T-helper 1 cell treated with Interleukin-12 subunit alpha and Interleukin-12 subunit beta and Interleukin-4 antibody, amounts not matched to agents 30 μg/mL and 1 μg/mL, for 36 hours (primary cell): Measurements from ENCODE around the gene GIT1.

Experiments used
- H3K27ac Mint-ChIP-seq: one replicate; pipeline ENCODE4 v1.8.0; 2021; ENCODE audit warnings: mild to moderate bottlenecking, mixed read lengths
- H3K27me3 Mint-ChIP-seq: one replicate; pipeline ENCODE4 v1.8.0; 2021; ENCODE audit warnings: low read depth, mixed read lengths
- H3K36me3 Mint-ChIP-seq: one replicate; pipeline ENCODE4 v1.8.0; 2021; ENCODE audit warnings: low read depth, mixed read lengths
- H3K4me1 Mint-ChIP-seq: one replicate; pipeline ENCODE4 v1.8.0; 2021; ENCODE audit warnings: low read depth, mixed read lengths
- H3K4me3 Mint-ChIP-seq: one replicate; pipeline ENCODE4 v1.8.0; 2021; ENCODE audit warnings: mild to moderate bottlenecking, moderate library complexity, mixed read lengths
- H3K9me3 Mint-ChIP-seq: one replicate; pipeline ENCODE4 v1.8.0; 2021; ENCODE audit warnings: mixed read lengths

Gene GIT1

DNA sequence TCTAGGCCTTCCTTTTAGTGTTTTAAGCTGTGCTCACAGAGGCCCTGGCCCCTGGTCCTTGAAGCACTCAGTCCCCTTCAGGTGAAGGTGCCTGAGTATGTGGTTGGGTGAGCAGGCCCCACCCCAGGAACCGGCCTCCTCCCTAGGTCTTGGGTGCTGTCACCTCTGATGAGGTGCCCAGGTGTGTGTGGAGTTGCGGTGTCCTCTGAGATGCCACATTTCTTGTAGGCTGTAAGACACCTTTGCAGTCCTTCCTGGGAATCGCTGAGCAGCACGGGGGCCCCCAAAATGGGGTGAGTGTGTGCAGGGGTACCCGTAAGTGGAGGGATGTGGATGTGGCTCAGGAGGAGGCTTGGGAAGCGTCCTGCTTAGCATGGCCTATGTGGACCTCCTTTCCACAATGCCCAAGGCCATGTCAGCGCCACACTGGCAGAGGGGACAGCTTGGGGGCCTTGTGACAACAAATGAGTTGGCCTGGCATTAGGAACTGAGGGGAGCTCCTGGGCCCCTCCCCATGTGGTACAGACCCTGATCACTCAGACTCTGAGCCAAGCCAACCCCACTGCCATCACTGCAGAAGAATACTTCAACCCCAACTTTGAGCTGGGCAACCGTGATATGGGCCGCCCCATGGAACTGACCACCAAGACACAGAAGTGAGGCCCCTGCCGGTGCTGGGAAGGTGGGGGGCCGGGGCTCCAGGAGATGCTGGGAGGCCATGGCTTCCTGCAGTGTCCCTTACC is 22.1 kb upstream of the GIT1 start:
- Mint-ChIP-seq H3K27ac (no peak overlapping the region), H3K36me3 (no peaks in the 10 kb centered on the region), H3K4me1 (peaks cover 19% of the 10 kb centered on the region), H3K4me3 (no peak overlapping the region), H3K9me3 (no peaks in the 10 kb centered on the region), H3K27me3 (peaks cover 4% of the 10 kb centered on the region)

DNA sequence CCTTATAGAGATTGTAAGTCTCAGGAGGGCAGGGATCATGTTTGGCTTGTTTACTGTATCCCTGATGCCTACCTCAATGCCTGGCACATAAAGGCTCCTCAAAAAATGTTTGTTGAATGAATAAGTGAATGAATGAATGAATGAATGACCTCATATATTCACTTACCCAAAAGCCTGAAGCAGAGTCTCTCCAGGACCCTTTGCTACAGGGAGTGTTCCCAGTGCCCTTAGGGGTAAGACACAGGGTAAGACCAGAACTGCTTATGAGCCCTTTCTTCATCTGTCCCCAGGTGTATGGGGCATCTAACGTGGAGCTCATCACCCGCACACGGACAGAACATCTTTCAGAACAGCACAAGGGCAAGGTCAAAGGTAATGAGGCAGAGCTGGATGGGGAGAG is 20.9 kb upstream of the GIT1 start:
- Mint-ChIP-seq H3K36me3 (no peaks in the 10 kb centered on the region), H3K27me3 (peaks cover 4% of the 10 kb centered on the region)

DNA sequence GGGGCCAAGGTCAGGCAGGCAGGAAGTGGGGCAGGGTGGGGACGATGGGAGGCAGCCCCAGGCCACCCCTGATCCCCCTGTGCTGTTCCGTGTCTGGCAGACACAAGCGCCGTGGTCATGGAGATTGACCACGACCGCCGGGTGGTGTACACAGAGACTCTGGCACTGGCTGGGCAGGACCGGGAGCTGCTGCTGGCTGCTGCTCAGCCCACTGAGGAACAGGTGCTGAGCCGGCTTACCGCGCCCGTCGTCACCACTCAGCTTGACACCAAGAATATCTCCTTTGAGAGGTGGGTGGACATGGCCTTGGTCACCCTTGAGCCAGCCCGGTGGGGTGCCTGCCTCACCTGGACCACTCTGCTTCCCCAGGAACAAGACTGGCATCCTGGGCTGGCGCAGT is 19.5 kb upstream of the GIT1 start:
- Mint-ChIP-seq H3K27me3 (no peaks in the 10 kb centered on the region), H3K9me3 (no peaks in the 10 kb centered on the region), H3K36me3 (no peaks in the 10 kb centered on the region), H3K4me3 (no peak overlapping the region), H3K27ac (no peak overlapping the region), H3K4me1 (peaks cover 3% of the 10 kb centered on the region)

More for the DNA sequence above, 20.9 kb upstream of the GIT1 start:
- Mint-ChIP-seq H3K4me1 (peaks cover 15% of the 10 kb centered on the region), H3K4me3 (no peak overlapping the region), H3K9me3 (no peaks in the 10 kb centered on the region), H3K27ac (no peak overlapping the region)

DNA sequence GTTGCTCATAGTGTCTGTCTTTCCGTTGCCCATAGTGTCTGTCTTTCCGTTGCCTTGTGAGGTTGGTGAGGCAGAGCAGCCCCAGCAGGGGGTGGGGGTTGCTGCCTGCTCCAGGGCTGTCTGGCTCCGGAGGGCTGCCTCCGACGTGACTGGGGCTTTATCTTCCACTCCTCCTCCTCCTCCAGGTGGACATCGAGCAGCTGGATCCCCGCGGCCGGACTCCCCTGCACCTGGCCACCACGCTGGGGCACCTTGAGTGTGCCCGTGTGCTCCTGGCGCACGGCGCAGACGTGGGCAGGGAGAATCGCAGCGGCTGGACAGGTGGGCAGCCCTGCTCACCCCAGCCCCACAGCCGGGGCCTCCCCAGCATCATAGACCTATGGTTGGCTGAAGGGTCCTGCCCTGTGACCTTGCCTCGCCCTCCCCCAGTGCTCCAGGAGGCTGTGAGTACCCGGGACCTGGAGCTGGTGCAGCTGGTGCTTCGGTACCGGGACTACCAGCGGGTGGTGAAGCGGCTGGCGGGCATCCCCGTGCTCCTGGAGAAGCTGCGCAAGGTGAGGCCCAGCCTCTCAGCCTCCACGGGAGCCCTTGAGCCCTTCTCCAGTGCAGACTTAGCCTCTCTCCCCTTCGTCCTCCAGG is 18.2 kb upstream of the GIT1 start:
- H3K27me3 Mint-ChIP-seq = no peaks in the 10 kb centered on the region
- H3K9me3 Mint-ChIP-seq = no peaks in the 10 kb centered on the region
- no peak overlapping the region for H3K27ac Mint-ChIP-seq
- H3K4me1 Mint-ChIP-seq = no peaks in the 10 kb centered on the region
- no peak overlapping the region for H3K4me3 Mint-ChIP-seq
- H3K36me3 Mint-ChIP-seq = no peaks in the 10 kb centered on the region

DNA sequence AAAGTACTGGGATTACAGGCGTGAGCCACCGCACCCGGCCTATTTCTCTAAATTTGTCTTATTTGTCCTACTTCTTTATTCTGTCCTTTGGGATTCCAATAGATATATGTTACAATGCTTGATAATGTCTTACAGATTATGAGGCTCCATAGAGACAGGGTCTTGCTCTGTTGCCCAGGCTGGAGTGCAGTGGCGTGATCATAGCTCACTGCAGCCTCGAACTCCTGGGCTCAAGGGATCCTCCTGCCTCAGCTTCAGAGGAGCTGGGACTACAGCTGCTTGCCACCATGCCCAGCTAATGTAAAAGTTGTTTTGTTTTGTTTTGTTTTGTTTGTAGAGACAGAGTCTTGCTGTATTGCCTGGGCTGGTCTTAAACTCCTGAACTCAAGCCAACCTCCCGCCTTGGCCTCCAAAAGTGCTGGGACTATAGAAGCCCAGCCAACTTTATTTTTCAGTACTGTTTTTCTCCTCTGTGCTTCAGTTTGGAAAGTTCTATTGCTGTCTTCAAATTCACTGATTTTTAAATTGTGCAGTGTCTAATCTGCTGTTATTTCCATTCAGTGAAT is 13.7 kb upstream of the GIT1 start:
- Mint-ChIP-seq H3K4me1 (no peaks in the 10 kb centered on the region), H3K27me3 (no peaks in the 10 kb centered on the region), H3K36me3 (no peaks in the 10 kb centered on the region), H3K4me3 (no peak overlapping the region), H3K27ac (no peak overlapping the region), H3K9me3 (no peaks in the 10 kb centered on the region)

DNA sequence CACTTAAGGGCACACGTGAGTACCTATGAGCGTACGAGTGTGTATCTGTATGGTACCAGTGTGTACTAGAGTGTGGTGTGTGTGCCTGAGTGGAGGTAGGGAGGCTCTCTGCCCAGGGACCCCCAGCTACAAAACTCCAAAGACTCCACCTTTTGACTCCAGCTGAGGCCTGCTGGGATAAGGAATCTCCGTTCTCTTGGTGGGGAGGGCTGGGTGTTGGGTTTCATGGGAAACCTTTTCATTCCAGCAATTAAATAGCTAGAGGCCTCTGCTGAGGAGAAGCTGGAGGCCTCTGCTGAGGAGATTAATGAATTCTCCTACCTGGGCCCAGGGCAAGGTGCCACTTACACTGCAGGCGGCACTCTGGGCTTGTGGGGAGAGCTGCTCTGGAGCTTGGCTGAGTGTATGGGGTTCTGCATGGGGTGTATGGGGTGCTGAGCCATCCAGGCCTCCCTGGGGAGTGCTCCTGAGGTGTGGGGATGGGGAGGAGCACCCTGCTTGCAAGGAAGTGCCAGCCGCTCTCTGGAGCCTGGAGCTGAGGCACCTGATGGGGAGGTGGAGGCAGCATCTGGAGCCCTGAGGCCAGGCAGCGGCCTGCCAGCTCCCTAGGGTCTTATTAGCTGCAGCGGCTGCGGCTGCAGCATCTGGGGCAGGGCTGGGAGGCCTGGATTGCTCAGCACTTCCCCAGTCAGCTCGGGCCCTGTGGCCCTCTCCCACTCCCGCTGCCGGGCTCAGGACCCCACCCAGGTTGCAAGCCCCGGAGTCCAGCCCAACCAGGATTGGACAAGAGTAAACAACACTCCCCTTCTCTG is 8.1 kb upstream of the GIT1 start:
- H3K27ac Mint-ChIP-seq = no peak overlapping the region
- H3K36me3 Mint-ChIP-seq = no peaks in the 10 kb centered on the region
- no peak overlapping the region for H3K4me3 Mint-ChIP-seq
- H3K9me3 Mint-ChIP-seq = no peaks in the 10 kb centered on the region
- H3K27me3 Mint-ChIP-seq = no peaks in the 10 kb centered on the region
- H3K4me1 Mint-ChIP-seq = peaks cover 5% of the 10 kb centered on the region

DNA sequence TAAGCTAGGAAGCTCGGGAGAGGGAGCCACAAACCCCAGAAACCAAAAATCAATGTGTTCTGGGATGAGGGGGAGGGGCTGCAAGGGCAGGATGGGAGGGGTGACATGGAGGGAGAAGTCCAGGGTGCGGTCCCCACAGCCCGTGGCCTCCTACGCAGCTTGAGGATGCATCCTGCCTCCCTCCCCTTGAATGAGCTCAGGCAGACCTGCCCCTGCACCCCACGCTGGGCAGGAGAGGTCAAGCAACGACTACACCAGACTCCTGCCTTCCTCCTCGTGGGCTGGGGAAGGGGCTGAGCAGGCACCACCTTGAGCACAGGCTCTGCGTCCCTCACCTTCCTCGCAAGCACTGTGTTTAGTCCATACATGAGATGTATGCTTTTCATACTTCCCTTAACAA is 7.4 kb upstream of the GIT1 start:
- Mint-ChIP-seq H3K4me3 (no peak overlapping the region), H3K9me3 (no peaks in the 10 kb centered on the region), H3K36me3 (no peaks in the 10 kb centered on the region), H3K27ac (no peak overlapping the region), H3K27me3 (no peaks in the 10 kb centered on the region), H3K4me1 (peaks cover 12% of the 10 kb centered on the region)

DNA sequence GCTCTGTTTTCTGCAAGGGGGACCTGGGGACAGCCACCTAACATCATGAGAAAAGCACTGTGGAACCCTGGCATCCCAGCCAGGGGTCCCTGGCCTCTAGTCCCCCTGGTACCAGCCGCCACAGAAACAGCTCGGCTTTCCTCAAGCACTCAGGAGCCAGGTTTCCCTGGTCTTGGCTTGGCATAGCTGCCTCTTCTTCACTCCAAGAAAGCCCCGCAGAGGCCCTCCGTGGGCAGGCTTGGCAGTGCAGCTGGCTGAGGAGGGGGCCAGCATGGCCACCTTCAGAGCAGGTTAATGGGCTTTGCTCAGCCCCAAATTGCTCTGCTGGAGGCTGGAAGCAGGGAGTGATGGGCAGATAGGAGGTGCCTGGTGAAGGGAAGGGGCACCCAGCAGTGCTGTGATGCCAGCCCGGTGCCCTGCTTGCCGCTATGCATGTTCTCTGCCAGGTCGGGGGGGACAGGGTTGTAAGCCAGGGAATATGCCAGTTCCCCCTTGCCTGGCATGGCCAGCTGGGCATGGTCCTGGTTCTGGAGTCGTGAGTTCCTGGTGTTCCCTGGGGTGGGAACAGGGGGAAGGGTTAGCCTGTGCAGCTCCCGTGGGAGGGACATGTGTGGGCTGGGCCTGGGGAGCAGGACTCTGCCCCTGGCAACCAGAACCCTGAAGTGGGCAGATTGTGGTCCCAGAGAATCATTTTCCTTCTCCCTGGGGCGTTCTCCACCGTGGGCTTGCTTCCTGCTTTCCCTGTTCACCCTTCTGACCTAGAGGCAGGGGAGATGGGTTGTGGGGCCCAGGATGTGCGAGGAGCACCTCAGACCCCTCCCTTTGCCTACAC is 6.7 kb upstream of the GIT1 start:
- H3K36me3 Mint-ChIP-seq = no peaks in the 10 kb centered on the region
- peaks cover 17% of the 10 kb centered on the region for H3K4me1 Mint-ChIP-seq
- H3K9me3 Mint-ChIP-seq = no peaks in the 10 kb centered on the region
- no peak overlapping the region for H3K4me3 Mint-ChIP-seq
- H3K27me3 Mint-ChIP-seq = no peaks in the 10 kb centered on the region
- H3K27ac Mint-ChIP-seq = no peak overlapping the region

DNA sequence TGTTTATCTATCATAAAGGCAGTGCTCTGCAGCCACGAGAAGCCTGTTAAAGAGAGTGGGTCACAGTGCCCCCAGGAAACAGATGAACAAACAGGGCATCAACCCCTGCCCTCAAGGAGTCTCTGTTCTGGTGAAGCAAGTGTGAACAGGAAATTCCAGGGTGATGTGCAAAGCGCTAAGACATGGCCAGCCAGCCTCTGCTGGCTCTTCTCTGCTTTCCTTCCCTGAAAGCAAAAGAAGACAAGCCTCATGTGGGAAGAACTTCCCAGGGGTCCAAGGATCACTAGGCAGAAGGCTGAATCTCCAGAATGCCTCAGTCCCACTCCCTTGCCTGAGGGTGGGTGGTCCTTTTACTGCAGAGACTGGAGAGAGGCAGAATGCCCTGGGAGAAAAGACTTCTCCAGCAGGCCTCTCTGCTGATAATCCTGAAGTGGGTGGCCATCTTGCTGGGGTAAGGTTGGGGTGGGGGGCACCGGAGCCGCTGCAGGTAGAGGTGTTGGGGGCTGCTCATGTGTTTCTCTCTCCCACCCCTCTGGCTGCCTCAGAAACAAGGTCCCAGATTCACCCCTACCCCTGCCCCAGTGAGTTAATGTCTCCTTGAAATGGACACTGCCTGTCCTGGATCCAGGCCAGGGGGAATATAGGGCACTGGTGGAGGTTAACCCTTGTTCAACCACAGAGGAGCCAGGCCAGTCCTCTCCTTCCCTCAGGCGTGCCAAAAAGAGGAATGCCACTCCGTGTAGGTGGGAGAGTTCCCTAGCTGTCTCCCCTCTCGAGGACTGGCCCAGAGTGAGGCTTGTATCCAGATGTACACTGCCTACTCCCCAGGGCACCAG is 5.9 kb upstream of the GIT1 start:
- Mint-ChIP-seq H3K36me3 (no peaks in the 10 kb centered on the region), H3K27me3 (no peaks in the 10 kb centered on the region), H3K4me1 (peaks cover 22% of the 10 kb centered on the region), H3K27ac (no peak overlapping the region), H3K4me3 (peak overlapping the region; percentile 28), H3K9me3 (no peaks in the 10 kb centered on the region)

DNA sequence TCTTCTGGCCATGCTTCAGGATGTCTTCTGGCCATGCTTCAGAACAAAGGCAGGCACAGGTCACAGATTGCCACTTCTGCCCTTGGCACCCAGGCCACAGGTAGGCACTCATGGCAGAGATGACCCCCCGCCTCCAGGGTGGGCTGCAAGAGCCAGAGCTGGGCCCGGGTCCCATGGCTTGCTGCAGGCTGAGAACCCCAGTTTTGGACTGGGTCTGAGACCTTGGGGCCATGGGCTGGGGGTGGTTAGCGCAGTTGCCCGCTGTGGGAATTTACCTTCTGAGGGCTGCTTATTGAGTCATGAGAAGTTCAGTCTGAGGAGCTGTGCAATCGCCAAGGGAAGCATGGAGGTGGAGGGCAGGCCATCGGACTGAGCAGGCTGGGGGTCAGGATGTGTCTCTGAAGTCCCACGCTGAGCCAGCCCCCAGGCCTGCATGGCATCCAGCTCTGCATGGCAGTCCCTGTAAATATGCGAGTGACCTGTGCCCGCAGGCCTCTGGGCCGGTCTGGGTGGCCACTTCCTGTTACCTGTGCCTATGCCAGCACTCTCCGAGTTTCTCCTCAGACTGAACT is 5.2 kb upstream of the GIT1 start:
- no peaks in the 10 kb centered on the region for H3K36me3 Mint-ChIP-seq
- H3K4me1 Mint-ChIP-seq = peaks cover 26% of the 10 kb centered on the region
- peak overlapping the region; percentile 73 for H3K4me3 Mint-ChIP-seq
- H3K27ac Mint-ChIP-seq = no peak overlapping the region
- H3K27me3 Mint-ChIP-seq = no peaks in the 10 kb centered on the region
- no peaks in the 10 kb centered on the region for H3K9me3 Mint-ChIP-seq

DNA sequence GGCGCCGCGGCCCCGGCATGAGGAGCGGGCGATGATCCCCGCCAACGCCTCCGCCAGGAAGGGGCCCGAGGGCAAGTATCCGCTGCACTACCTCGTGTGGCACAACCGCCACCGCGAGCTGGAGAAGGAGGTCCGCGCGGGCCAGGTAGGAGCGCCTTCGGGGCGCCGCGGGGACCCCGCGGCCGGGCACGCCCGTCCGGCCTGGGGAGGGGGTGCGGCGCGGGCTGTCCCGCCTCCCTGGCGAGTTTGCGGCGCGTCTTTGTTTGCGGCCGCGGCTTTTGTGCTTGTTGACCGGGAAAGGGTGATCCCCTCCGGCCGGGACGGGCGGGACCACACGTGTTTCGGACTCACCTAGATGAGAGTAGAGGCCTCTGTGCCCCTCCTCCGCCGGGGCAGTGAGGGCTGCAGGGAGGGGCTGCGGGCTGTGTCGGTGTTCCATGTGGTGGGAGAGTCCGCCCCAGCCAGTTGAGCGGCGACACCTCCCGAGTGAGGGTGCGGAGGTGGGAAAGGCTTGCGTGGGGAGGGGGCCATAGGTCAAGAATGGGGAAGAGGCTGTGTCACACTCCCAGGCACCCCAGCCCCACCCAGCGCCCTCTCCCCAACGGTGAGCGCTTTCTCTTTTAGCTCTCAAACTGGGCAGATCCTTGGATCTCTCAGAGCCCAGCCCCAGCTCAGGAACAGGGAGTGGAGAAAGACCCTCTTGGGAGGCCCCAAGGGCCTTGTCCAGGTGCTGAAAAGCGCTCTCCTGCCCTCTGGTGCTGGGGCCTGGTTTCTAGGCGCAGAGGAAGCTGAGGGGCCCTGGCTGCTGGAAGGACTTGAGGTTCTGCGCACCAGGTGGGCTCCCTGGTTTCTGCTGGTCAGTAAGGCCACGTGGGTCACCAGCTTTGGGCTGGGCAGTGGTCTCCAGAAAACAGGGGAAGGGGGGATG is 4.4 kb upstream of the GIT1 start:
- no peaks in the 10 kb centered on the region for H3K9me3 Mint-ChIP-seq
- no peaks in the 10 kb centered on the region for H3K27me3 Mint-ChIP-seq
- H3K4me1 Mint-ChIP-seq = peaks cover 26% of the 10 kb centered on the region
- peak overlapping the region; percentile 73 for H3K4me3 Mint-ChIP-seq
- no peak overlapping the region for H3K27ac Mint-ChIP-seq
- no peaks in the 10 kb centered on the region for H3K36me3 Mint-ChIP-seq

DNA sequence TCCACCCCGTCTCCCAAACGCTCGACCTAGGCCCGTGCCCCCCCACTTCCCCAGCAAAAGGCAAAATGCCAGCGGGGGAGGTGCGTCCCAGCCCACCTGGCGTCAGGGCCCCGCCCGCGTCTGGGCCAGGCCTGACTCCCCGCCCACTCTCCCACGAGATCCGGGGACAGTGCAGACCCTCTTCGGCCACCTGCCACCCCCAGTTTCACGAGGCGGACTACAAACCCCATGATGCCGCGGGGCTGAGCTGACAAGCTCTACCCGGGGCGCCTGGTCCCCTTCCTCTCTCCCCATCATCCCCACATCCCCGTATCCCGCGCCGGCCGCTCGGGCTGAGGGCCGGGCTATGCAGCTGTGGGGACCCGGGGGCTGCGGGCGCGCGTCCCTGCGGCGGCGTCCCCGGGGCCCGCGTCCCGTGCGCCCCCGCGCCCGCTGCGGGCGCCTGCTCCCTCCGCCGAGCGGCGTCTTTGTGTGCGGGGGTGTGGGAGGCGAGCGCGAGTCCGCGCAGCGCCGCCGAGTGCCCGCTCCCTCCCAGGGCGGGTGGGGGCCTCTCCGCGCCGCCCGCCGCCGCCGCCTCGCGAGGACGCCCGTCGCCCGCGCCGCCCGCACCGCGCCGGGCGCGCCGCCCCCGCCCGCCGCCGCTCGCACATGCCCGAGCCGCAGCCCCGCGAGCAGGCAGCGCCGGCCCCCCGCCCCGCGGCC is 3.6 kb upstream of the GIT1 start, which contains the start of gene ANKRD13B:
ANKRD13B (plus strand) TSS at position 283 of the 702 bp plus-strand sequence. CDS start 490 bp downstream, outside the sequence.
- Mint-ChIP-seq H3K4me1 (peaks cover 29% of the 10 kb centered on the region), H3K36me3 (no peaks in the 10 kb centered on the region), H3K9me3 (no peaks in the 10 kb centered on the region), H3K27ac (no peak within 1 kb of the TSS), H3K27me3 (no peaks in the 10 kb centered on the region), H3K4me3 (peak within 1 kb of the TSS; percentile 73)
